ENCODE results near the gene AKT1.

DNA sequence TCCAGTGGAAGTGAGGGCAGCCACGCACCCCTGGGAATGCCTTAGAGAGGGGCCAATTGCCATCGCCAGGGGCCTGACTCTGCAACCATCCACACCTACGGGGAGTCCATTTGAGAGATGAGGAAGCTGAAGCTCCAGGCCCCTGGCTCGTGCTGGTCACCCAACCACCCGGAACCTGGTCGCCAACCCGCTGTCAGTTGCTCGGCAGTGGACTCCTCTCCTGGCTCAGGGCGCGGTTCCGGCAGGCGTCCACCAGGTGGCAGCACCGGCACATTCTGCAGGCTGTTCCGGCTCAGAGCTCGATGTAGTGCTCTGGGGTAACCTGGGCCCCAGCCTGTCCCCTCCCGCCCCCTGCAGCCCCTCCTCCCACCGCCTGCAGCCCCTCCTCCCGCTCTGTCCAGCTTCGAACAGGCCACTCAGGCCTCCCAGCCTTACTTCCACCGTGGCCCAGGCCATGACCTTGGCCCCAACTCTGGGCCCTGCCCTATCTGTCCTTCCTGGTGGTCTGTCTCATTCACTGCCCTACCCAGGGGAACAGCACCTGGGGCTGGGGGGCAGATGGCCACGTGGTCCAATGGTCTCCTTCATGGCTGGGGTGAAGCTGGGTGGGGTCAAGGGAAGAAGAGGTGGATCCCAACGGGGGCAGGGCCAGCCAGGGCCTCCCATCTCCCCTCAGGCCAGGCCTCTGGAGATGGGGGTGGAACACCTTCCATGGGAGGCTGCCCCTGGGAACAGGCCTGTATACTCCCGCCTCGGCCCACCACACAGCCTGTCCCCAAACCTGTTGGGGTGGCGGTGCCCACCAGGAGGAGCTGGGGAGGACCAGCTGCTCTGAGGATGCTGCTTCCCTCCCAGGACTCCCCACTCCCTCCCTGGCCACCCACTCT, 26.9 kb downstream of the AKT1 start:
- TF ChIP-seq EZH2 (optimal IDR thresholded peaks at IDR 0.05; ENCODE audit: low read depth, low read length) (no peak), EZH2phosphoT487 (IDR thresholded peaks at IDR 0.05; ENCODE audit: low read length) (no peak)
- TF ChIP-seq, protein P1, sequence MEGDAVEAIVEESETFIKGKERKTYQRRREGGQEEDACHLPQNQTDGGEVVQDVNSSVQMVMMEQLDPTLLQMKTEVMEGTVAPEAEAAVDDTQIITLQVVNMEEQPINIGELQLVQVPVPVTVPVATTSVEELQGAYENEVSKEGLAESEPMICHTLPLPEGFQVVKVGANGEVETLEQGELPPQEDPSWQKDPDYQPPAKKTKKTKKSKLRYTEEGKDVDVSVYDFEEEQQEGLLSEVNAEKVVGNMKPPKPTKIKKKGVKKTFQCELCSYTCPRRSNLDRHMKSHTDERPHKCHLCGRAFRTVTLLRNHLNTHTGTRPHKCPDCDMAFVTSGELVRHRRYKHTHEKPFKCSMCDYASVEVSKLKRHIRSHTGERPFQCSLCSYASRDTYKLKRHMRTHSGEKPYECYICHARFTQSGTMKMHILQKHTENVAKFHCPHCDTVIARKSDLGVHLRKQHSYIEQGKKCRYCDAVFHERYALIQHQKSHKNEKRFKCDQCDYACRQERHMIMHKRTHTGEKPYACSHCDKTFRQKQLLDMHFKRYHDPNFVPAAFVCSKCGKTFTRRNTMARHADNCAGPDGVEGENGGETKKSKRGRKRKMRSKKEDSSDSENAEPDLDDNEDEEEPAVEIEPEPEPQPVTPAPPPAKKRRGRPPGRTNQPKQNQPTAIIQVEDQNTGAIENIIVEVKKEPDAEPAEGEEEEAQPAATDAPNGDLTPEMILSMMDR (IDR thresholded peaks at IDR 0.05; ENCODE audit: low read length), result peak; percentile 50
